Skeletal muscle cell (primary cell): Measurements from ENCODE around the gene RSPRY1.

Experiments used
- DNase-seq: peaks from one replicate; pipeline ENCODE4 v3.0.0-alpha.2; 2010; ENCODE audit warnings: low read depth
- H3K4me3 ChIP-seq: 2 replicates; pipeline ENCODE4 v1.5.1; 2011; ENCODE audit warnings: low read depth, mild to moderate bottlenecking, control low read depth, low read length, moderate library complexity

Gene RSPRY1

GRCh38 chr16:57185945-57186871 lies at the start of gene RSPRY1, which contains the start of gene PSME3IP1:
TSS of gene RSPRY1 (plus strand) at chr16:57186329. CDS start at chr16:57204659, 18,330 bp downstream.
TSS of gene PSME3IP1 (minus strand) at chr16:57186039. CDS start at chr16:57173854, 12,185 bp downstream.
- peak within 1 kb of the TSS; percentile 93 for H3K4me3 ChIP-seq
- DNase-seq: peak; percentile 98

DNA sequence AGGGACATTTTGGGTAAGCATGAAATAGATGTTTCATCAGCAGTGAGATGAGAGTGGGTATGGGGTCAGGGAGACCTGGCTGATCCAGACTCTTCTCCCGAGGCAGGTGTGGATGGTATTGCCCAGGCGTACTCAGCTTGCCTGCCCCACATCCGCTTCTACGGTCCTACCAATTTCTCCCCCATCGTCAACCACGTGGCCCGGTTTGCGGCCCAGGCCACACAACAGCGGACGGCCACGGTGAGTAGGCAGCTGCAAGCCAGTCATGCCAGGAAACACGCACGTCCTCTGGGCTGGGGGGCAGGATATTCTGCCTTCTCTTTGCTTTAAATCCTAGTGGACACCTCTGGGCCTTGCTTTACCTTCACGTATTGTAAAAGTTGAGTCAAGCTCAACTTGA lies 49.1 kb upstream of the RSPRY1 start:
- no peak overlapping the region for H3K4me3 ChIP-seq
- no peak for DNase-seq

- no peak for DNase-seq
- H3K4me3 ChIP-seq: no peak overlapping the region
These were observed 48.4 kb upstream of the RSPRY1 start for GRCh38 chr16:57137566-57138273.

GRCh38 chr16:57138281-57138935 lies 47.7 kb upstream of the RSPRY1 start:
- DNase-seq: no peak
- H3K4me3 ChIP-seq: no peak overlapping the region

DNA sequence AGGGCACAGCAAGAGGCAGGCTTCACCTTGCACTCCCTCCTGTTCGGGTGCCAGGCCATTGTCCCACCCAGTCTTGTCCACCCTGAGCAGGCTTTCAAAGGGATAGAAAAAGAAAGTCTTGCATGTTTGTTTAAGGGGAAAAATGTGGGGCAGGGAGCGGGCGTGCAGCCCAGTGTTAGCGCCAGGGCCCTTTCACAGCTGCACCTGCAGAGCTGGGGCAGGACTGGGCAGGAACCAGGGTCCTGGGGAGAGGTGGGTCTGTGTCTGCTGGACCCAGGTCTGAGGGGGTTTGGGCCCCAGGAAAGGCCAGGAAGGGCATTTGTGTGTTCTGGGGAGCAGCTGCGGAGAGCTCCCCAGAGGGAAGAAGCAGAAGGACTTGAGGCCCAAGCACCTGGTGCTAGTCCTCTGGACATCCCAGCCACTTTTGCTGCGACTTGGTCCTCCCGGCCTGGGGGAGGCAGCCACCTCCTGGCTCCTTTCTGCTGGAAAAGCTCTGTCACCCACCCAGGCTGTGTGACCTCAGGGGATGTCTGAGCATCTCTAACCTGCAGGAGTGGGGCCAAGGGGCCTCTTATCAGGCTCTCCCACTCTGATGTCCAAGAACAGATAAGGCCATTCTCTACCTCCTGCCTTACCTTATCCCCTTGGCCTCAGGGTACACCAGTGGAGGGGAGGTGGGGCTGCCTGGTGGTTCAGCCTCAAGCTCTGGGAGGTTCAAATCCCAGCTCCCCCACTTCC lies 45.0 kb upstream of the RSPRY1 start:
- DNase-seq: no peak
- H3K4me3 ChIP-seq: no peak overlapping the region

DNA sequence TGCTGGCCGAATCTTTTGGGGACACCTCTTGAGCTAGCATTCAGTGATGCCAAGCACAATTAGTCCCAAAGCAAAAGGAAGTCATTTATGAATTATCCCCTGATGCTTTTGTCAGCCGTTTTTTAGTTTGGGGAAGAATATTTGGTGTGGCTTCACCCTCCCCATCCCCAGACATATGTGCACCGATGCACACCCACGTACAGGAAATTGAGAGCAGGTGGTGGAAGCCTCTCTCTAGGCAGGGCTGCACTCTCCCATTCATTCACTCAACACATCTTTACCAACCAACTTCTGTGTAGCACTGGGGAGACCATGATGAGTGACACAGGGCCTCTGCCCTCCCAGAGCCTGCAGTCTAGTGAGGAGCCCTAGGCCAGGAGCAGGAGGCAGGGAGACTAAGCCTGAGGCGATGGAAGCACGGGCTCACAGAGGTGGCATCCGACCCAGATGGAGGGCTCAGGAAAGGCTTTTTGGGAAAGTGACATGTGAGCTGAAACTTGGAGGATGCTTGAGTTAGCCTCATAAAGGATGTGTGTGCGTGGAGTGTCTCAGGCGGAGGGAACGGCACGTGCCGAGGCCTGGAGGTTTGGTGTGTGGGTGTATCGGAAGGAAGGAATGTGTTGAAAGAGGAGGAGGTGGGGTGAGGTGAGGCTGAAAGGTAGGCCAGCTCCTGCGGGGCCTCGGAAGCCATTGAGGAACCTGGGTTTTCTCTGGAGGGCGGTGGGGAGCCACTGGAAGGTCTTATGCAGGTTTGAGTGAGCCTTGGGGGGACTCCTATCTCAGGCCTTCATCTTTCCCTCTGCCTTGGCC lies 44.1 kb upstream of the RSPRY1 start:
- no peak overlapping the region for H3K4me3 ChIP-seq
- no peak for DNase-seq

GRCh38 chr16:57143149-57143921 lies 42.8 kb upstream of the RSPRY1 start:
- DNase-seq: no peak
- no peak overlapping the region for H3K4me3 ChIP-seq

GRCh38 chr16:57144027-57144426 lies 42.1 kb upstream of the RSPRY1 start:
- DNase-seq: no peak
- no peak overlapping the region for H3K4me3 ChIP-seq

- no peak overlapping the region for H3K4me3 ChIP-seq
- no peak for DNase-seq
These were observed 40.8 kb upstream of the RSPRY1 start for GRCh38 chr16:57145046-57146021.

GRCh38 chr16:57146040-57146647 lies 40.0 kb upstream of the RSPRY1 start:
- no peak for DNase-seq
- H3K4me3 ChIP-seq: no peak overlapping the region

GRCh38 chr16:57146735-57147134 lies 39.4 kb upstream of the RSPRY1 start:
- no peak for DNase-seq
- no peak overlapping the region for H3K4me3 ChIP-seq

- no peak for DNase-seq
- H3K4me3 ChIP-seq: no peak overlapping the region
These were observed 38.5 kb upstream of the RSPRY1 start for GRCh38 chr16:57147381-57148221.

GRCh38 chr16:57148481-57148880 lies 37.6 kb upstream of the RSPRY1 start:
- H3K4me3 ChIP-seq: no peak overlapping the region

DNA sequence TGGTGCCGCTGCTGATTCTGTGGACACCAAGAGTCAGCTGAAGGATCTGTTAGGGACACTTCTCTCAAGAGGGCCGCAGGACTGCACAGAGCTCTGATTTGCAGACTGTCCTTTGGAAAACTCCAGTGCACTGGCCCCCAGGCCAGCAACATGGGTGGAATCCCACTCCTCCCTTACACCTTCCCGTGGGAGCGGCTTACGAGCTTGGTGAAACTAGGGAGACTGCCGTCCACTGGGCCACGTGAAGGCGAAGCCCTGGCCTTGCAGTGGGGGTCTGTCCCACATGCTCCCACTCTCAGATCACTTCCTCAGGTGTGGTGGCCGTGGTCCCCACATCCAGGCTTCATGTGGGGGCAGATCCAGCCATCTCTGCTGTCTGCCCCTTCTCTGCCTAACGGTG lies 36.7 kb upstream of the RSPRY1 start:
- no peak overlapping the region for H3K4me3 ChIP-seq
- DNase-seq: no peak

More at GRCh38 chr16:57148481-57148880, 37.6 kb upstream of the RSPRY1 start:
- DNase-seq: no peak

- no peak for DNase-seq
- no peak overlapping the region for H3K4me3 ChIP-seq
These were observed 35.3 kb upstream of the RSPRY1 start for GRCh38 chr16:57150682-57151330.
